ENCODE measurements around the gene ZNF500. TPM values are rescaled to one million over a fixed set of nuclear protein-coding genes. Genes with fewer than 3 reads are reported as not detected.

The ZNF500 gene
- polyA plus RNA-seq, 1 donor from 2014 or later: 17.8 TPM

GRCh38 chr16:4769306-4769638, 2.3 kb upstream of the ZNF500 start:
- H3K4me1 Mint-ChIP-seq: peaks cover 12 to 24% (median 15%) of the 10 kb centered on the region in 3 donors
- no peaks in the 10 kb centered on the region for H3K9me3 Mint-ChIP-seq
- peak overlapping the region; percentile 22 to 96 (median 88) for H3K27ac Mint-ChIP-seq
- H3K4me3 Mint-ChIP-seq: peak overlapping the region; percentile 50 to 98 (median 94)
- no peaks in the 10 kb centered on the region for H3K36me3 Mint-ChIP-seq
- H3K27me3 Mint-ChIP-seq: no peaks in the 10 kb centered on the region

DNA sequence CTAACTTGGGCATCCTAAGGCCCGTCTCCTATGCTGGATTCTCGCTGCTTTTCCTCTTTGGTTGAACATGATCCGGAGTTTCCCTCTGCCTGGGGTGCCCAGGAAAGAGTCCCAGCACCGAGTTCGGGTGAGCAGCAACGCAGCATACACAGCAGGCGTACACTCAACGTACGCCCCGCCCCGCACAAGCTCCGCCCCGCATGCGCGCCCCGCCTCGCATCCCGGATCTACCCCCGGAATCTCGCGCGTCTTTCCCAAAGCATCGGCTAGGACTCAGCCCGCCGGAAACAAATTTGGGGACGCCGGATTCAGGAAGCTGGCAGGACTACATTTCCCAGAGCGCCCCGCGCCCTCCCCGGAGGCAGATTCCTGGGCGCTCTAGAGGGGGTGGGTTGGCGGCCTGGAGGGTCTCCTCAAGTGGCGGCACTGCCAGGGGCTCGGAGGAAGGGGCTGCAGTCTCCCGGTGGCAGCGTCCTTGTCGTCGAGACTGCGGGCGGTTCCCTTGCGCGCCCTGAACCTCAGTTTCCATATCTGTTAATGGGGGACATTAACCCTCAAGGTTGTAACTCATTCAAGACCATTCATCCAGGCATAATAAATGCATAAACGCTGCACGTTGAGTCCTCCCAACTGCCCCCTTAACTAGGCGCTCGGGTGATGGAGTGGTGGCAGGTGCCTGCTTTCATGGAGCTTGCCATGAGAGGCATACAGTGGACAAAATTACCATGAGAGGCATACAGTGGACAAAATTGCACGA, 1.8 kb upstream of the ZNF500 start:
- H3K27ac Mint-ChIP-seq: peak overlapping the region; percentile 48 to 96 (median 88)
- peaks cover 15 to 24% (median 16%) of the 10 kb centered on the region in 3 donors for H3K4me1 Mint-ChIP-seq
- peak overlapping the region; percentile 92 to 98 (median 94) for H3K4me3 Mint-ChIP-seq
- H3K27me3 Mint-ChIP-seq: no peaks in the 10 kb centered on the region
- H3K36me3 Mint-ChIP-seq: no peaks in the 10 kb centered on the region
- H3K9me3 Mint-ChIP-seq: no peaks in the 10 kb centered on the region

GRCh38 chr16:4767872-4768548, 1.0 kb upstream of the ZNF500 start:
- H3K4me1 Mint-ChIP-seq: peaks cover 15 to 24% (median 16%) of the 10 kb centered on the region in 3 donors
- no peaks in the 10 kb centered on the region for H3K9me3 Mint-ChIP-seq
- no peaks in the 10 kb centered on the region for H3K27me3 Mint-ChIP-seq
- H3K36me3 Mint-ChIP-seq: no peaks in the 10 kb centered on the region
- H3K27ac Mint-ChIP-seq: peak overlapping the region; percentile 48 to 96 (median 88)
- peak overlapping the region; percentile 92 to 98 (median 94) for H3K4me3 Mint-ChIP-seq

GRCh38 chr16:4765511-4766474, 1.2 kb downstream of the ZNF500 start:
- Mint-ChIP-seq H3K27me3 (no peaks in the 10 kb centered on the region), H3K9me3 (no peaks in the 10 kb centered on the region), H3K4me1 (peaks cover 15 to 24% (median 18%) of the 10 kb centered on the region in 3 donors), H3K36me3 (no peaks in the 10 kb centered on the region), H3K27ac (peak overlapping the region; percentile 62 to 70 (median 67)), H3K4me3 (peak overlapping the region; percentile 80 to 98 (median 90))

GRCh38 chr16:4763791-4764190, 3.2 kb downstream of the ZNF500 start:
- Mint-ChIP-seq H3K36me3 (peaks cover 2% of the 10 kb centered on the region), H3K4me1 (peaks cover 15 to 18% (median 16%) of the 10 kb centered on the region in 3 donors), H3K9me3 (no peaks in the 10 kb centered on the region), H3K4me3 (peak overlapping the region in 2 of 4 donors; percentile 8 to 76), H3K27ac (no peak overlapping the region), H3K27me3 (no peaks in the 10 kb centered on the region)

DNA sequence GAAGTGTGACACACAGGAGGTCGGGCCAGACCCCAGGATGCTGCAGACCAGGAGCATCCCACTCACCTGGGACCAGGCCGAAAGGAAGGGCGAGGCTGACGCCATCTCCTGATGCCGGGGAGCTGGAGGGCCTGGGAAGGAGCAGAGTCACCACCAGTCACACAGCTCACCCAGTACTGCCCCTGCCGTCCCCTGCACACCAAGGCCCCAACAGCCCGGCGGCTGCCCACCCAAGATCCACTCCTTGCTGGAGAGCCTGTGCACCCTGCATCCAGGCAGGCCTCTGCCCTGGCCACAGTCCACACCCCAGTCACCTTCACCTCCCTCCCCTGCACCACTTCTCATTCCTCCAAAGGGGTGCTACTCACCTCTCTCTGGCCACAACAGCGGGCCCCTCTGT, 4.8 kb downstream of the ZNF500 start:
- peaks cover 3 to 12% (median 8%) of the 10 kb centered on the region in 3 donors for H3K4me1 Mint-ChIP-seq
- no peak overlapping the region for H3K4me3 Mint-ChIP-seq
- H3K27me3 Mint-ChIP-seq: no peaks in the 10 kb centered on the region
- H3K9me3 Mint-ChIP-seq: no peaks in the 10 kb centered on the region
- peaks cover 3% of the 10 kb centered on the region for H3K36me3 Mint-ChIP-seq
- H3K27ac Mint-ChIP-seq: no peak overlapping the region

DNA sequence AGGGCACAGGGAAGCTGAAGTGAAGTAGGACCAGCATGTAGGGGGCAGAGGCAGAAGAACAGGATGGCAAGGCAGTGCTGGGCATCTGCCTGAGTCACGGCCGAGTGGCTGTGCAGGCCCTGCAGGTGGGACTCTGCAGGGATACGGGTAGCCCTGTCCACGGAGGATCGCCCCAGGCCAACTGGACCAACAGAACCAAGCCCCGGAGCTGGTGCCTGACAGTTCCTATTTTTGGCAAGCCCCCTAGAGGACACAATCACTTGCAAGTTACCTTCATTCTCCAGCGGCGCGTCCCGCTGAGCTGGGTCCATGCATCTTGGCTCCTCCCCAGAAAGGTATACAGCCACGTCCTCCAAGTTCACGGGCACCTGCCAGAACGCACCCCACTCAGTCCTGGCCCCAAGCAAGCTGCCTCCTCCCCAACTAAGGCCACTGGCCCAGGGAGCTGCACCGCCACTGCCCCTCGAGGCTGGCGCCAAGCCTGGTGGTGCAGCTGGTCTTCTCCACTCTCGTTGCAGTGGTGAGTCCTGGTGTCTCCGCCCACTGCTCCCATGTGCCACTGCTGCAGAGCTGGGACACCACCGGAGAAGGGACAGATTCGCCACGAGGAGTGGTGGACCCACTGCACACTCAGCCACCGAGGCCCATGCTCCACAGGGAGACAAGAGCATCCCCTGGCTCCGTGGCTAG, 6.6 kb downstream of the ZNF500 start:
- Mint-ChIP-seq H3K9me3 (no peaks in the 10 kb centered on the region), H3K36me3 (peaks cover 7% of the 10 kb centered on the region), H3K4me1 (peaks cover 0 to 9% (median 0%) of the 10 kb centered on the region in 3 donors), H3K27me3 (no peaks in the 10 kb centered on the region), H3K27ac (peak overlapping the region in 1 of 3 donors; percentile 38), H3K4me3 (no peak overlapping the region)

GRCh38 chr16:4755687-4756086, 11.3 kb downstream of the ZNF500 start:
- no peaks in the 10 kb centered on the region for H3K27me3 Mint-ChIP-seq
- H3K9me3 Mint-ChIP-seq: no peaks in the 10 kb centered on the region
- no peak overlapping the region for H3K27ac Mint-ChIP-seq
- H3K4me3 Mint-ChIP-seq: no peak overlapping the region
- H3K36me3 Mint-ChIP-seq: peaks cover 7% of the 10 kb centered on the region
- H3K4me1 Mint-ChIP-seq: peaks cover 0 to 2% (median 0%) of the 10 kb centered on the region in 3 donors

GRCh38 chr16:4754865-4755264, 12.1 kb downstream of the ZNF500 start:
- no peaks in the 10 kb centered on the region for H3K9me3 Mint-ChIP-seq
- H3K4me3 Mint-ChIP-seq: no peak overlapping the region
- peaks cover 6% of the 10 kb centered on the region for H3K36me3 Mint-ChIP-seq
- H3K4me1 Mint-ChIP-seq: peaks cover 0 to 2% (median 0%) of the 10 kb centered on the region in 3 donors
- no peaks in the 10 kb centered on the region for H3K27me3 Mint-ChIP-seq
- H3K27ac Mint-ChIP-seq: no peak overlapping the region

DNA sequence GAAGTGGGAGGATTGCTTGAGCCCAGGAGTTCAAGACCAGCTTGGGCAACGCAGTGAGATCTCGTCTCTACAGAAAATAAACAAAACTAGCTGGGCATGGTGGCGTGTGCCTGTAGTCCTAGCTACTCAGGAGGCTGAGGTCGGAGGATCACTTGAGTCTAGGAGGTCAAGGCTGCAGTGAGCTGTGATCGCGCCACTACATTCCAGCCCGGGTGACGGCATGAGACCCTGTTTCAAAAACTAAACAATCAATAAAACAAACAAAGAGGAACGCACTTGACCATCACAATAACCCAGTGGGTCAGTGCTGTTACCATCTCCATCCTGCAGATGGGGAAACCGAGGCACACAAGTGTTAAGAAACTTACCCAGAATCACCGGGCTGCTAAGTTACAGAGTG, 13.7 kb downstream of the ZNF500 start:
- H3K9me3 Mint-ChIP-seq: no peaks in the 10 kb centered on the region
- no peak overlapping the region for H3K27ac Mint-ChIP-seq
- peaks cover 0 to 2% (median 1%) of the 10 kb centered on the region in 3 donors for H3K4me1 Mint-ChIP-seq
- H3K36me3 Mint-ChIP-seq: peaks cover 4% of the 10 kb centered on the region
- no peaks in the 10 kb centered on the region for H3K27me3 Mint-ChIP-seq
- H3K4me3 Mint-ChIP-seq: no peak overlapping the region

GRCh38 chr16:4752351-4753100, 14.4 kb downstream of the ZNF500 start:
- Mint-ChIP-seq H3K4me3 (no peak overlapping the region), H3K27me3 (no peaks in the 10 kb centered on the region), H3K9me3 (no peaks in the 10 kb centered on the region), H3K4me1 (peaks cover 5 to 8% (median 6%) of the 10 kb centered on the region in 3 donors), H3K27ac (no peak overlapping the region), H3K36me3 (peaks cover 4% of the 10 kb centered on the region)

DNA sequence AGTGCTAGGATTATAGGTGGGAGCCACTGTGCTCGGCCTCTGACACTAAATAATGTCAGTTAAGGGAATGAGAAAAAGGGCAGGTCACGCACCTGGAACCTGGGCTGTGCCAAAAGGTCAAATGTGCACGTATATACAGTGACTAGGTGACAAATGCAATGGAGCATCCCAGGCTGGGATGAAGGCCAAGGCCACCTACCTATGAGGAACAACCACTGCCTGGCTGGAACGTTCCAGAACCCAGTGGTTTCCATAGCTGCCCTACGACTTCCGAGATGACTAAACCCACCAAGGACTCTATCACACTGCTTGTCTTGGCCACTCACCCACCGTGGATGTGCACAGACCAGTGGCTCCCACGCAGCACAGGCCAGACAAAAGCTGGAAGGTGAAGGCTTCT, 16.1 kb downstream of the ZNF500 start:
- Mint-ChIP-seq H3K4me1 (peaks cover 7 to 11% (median 7%) of the 10 kb centered on the region in 3 donors), H3K9me3 (no peaks in the 10 kb centered on the region), H3K36me3 (peaks cover 4% of the 10 kb centered on the region), H3K4me3 (no peak overlapping the region), H3K27me3 (no peaks in the 10 kb centered on the region), H3K27ac (no peak overlapping the region)

GRCh38 chr16:4749700-4750257, 17.2 kb downstream of the ZNF500 start:
- Mint-ChIP-seq H3K4me3 (no peak overlapping the region), H3K4me1 (peaks cover 5 to 11% (median 7%) of the 10 kb centered on the region in 3 donors), H3K9me3 (no peaks in the 10 kb centered on the region), H3K36me3 (no peaks in the 10 kb centered on the region), H3K27me3 (no peaks in the 10 kb centered on the region), H3K27ac (no peak overlapping the region)

Data from IgD-negative memory B cell (primary cell).